Measurements from ENCODE around the gene SNAPC4. TPM values are rescaled to one million over a fixed set of nuclear protein-coding genes. Genes with fewer than 3 reads are reported as not detected.

The SNAPC4 gene
- total RNA-seq, 1 experiment from 2014 or later, result 29.7 TPM

GRCh38 chr9:136374183-136374575, 25.8 kb downstream of the SNAPC4 start:
- no peak overlapping the region for H3T11ph ChIP-seq (ENCODE audit: low read length)
- H3K9ac ChIP-seq (ENCODE audit: extremely low read depth, insufficient read length, low read length), result no peak overlapping the region
- no peak overlapping the region for H2AK5ac ChIP-seq (ENCODE audit: insufficient read length, low read length)
- H3K4me3 Mint-ChIP-seq, result no peak overlapping the region
- no peak overlapping the region for H2AFZ ChIP-seq (ENCODE audit: low read length)
- H3K23ac ChIP-seq (ENCODE audit: insufficient read length, low read depth, low read length), result no peak overlapping the region
- no peak overlapping the region for H4K91ac ChIP-seq (ENCODE audit: insufficient read length, low read depth, low read length)
- H2BK20ac ChIP-seq (ENCODE audit: low read depth, low read length, poor library complexity, severe bottlenecking), result no peak overlapping the region
- no peak for DNase-seq
- no peaks in the 10 kb centered on the region for H3K27me3 ChIP-seq (ENCODE audit: insufficient read depth, low read length)
- no peak overlapping the region for H3K14ac ChIP-seq (ENCODE audit: insufficient read depth, low read length)
- no peak overlapping the region for H2BK5ac ChIP-seq (ENCODE audit: insufficient read length, low read length)
- H4K8ac ChIP-seq (replicated peaks; ENCODE audit: insufficient read length, low read depth, low read length), result no peak overlapping the region
- no peak overlapping the region for H2BK12ac ChIP-seq (ENCODE audit: insufficient read length, low read depth, low read length)
- H3K9me3 Mint-ChIP-seq, result no peaks in the 10 kb centered on the region
- TF ChIP-seq CTCF (conservative IDR thresholded peaks at IDR 0.05), result no peak
- no peak overlapping the region for H2BK15ac ChIP-seq (ENCODE audit: low read depth, low read length)
- H3K27ac Mint-ChIP-seq, result no peak overlapping the region; a peak in 1 of 7 replicates
- no peaks in the 10 kb centered on the region for H3K4me1 ChIP-seq (ENCODE audit: insufficient read depth, low read length)
- no peaks in the 10 kb centered on the region for H3K23me2 ChIP-seq (ENCODE audit: insufficient read length, low read depth, low read length, poor library complexity, severe bottlenecking)
- H4K5ac ChIP-seq (ENCODE audit: insufficient read length, low read depth, low read length), result no peak overlapping the region
- no peaks in the 10 kb centered on the region for H4K20me1 ChIP-seq (ENCODE audit: control insufficient read depth, insufficient read depth, insufficient read length)
- H3K4me1 Mint-ChIP-seq, result peaks cover 0 to 5% of the 10 kb centered on the region in 2 experiments; a peak in 1 of 4 replicates
- no peak overlapping the region for H3K56ac ChIP-seq (ENCODE audit: insufficient read length, low read depth, low read length)
- peaks cover 0 to 20% (median 6%) of the 10 kb centered on the region in 3 experiments; a peak in 4 of 7 replicates for H3K36me3 Mint-ChIP-seq (ENCODE audit: insufficient read depth in 1 of 3, low read depth in 3 of 3)
- no peaks in the 10 kb centered on the region for H3K9me3 ChIP-seq (ENCODE audit: control insufficient read depth, low read depth, low read length)
- H2BK120ac ChIP-seq (ENCODE audit: low read depth, low read length, poor library complexity, severe bottlenecking), result no peak overlapping the region
- no peak overlapping the region for H3K4me2 ChIP-seq (ENCODE audit: insufficient read depth, insufficient read length, low read length)
- no CpG with 5 or more reads among the region's 14 CpGs for WGBS (ENCODE audit: extremely low coverage, insufficient read length, low lambda C conversion rate)
- no peak overlapping the region for H3K18ac ChIP-seq (ENCODE audit: insufficient read length, low read depth, low read length)
- H3K27me3 Mint-ChIP-seq (ENCODE audit: low read depth), result no peaks in the 10 kb centered on the region
- no peaks in the 10 kb centered on the region for H3K79me2 ChIP-seq (ENCODE audit: insufficient read depth, low read length)
- H3K4ac ChIP-seq (ENCODE audit: low read depth, low read length), result no peak overlapping the region
- H3K79me1 ChIP-seq (ENCODE audit: insufficient read depth, low read depth, low read length, poor library complexity, severe bottlenecking), result no peaks in the 10 kb centered on the region
- no peak overlapping the region for H3K27ac ChIP-seq (ENCODE audit: insufficient read length, low read depth, low read length)
